ENCODE data around the gene DSE. TPM values are rescaled to one million over a fixed set of nuclear protein-coding genes. Genes with fewer than 3 reads are reported as not detected.

The DSE gene
- total RNA-seq, 1 experiment from 2014 or later: 5.4 TPM

GRCh38 chr6:116379764-116380163, 9.0 kb downstream of the DSE start:
- Histone ChIP-seq H3K27ac (ENCODE audit: low read length) (no peak overlapping the region), H3K27me3 (ENCODE audit: control insufficient read depth, insufficient read depth, low read length) (peaks cover 24% of the 10 kb centered on the region), H3K4me1 (ENCODE audit: control insufficient read depth, insufficient read depth, low read length) (no peaks in the 10 kb centered on the region), H3K9me3 (ENCODE audit: control insufficient read depth, insufficient read depth, low read depth, low read length) (no peaks in the 10 kb centered on the region), H3K36me3 (ENCODE audit: control insufficient read depth, insufficient read depth, low read length) (0 out of 2 replicates have a peak, but pooled peaks cover 1% of the 10 kb centered on the region), H3K4me3 (ENCODE audit: low read depth in 2 of 2, low read length in 2 of 2) (no peak overlapping the region)
- intact Hi-C loops (cut with micrococcal nuclease; ENCODE audit: unreplicated experiment): no loop called here
- no peak for ATAC-seq
- POLR2A ChIA-PET: interaction anchor here (0.6 kb wide), 1 partner anchor 19 kb away, joined by 3 read pairs; no protein-coding TSS in a partner anchor
- BruUV-seq (replicated peaks): no TSS peak
- CTCF ChIA-PET: no interaction called here
- DNase-seq (ENCODE audit: low read depth, low spot score): no peak
- TF ChIP-seq TCF7L2 (IDR thresholded peaks at IDR 0.05; ENCODE audit: low read depth, low read length) (no peak), POLR2AphosphoS5 (IDR thresholded peaks at IDR 0.05; ENCODE audit: low read depth, low read length) (no peak), CTCF (IDR thresholded peaks at IDR 0.05) (no peak), REST (IDR thresholded peaks at IDR 0.05; ENCODE audit: insufficient read depth in 1 of 2, low read depth in 2 of 2, low read length in 1 of 2) (no peak), SIN3A (IDR thresholded peaks at IDR 0.05; ENCODE audit: borderline replicate concordance, insufficient read depth, low read depth, low read length) (no peak)
- in situ Hi-C loops (cut with HindIII; ENCODE audit: low pct_unique_long_range_greater_than_20kb, low sequenced_read_pairs): no loop called here

GRCh38 chr6:116380346-116380745, 9.6 kb downstream of the DSE start:
- H3K27ac ChIP-seq (ENCODE audit: low read length): no peak overlapping the region

More at GRCh38 chr6:116380346-116380745, 9.6 kb downstream of the DSE start:
- BruUV-seq (replicated peaks): no TSS peak
- Histone ChIP-seq H3K4me3 (ENCODE audit: low read depth in 2 of 2, low read length in 2 of 2) (no peak overlapping the region), H3K36me3 (ENCODE audit: control insufficient read depth, insufficient read depth, low read length) (0 out of 2 replicates have a peak, but pooled peaks cover 2% of the 10 kb centered on the region), H3K9me3 (ENCODE audit: control insufficient read depth, insufficient read depth, low read depth, low read length) (no peaks in the 10 kb centered on the region), H3K27me3 (ENCODE audit: control insufficient read depth, insufficient read depth, low read length) (peaks cover 24% of the 10 kb centered on the region), H3K4me1 (ENCODE audit: control insufficient read depth, insufficient read depth, low read length) (no peaks in the 10 kb centered on the region)
- DNase-seq (ENCODE audit: low read depth, low spot score): no peak
- intact Hi-C loops (cut with micrococcal nuclease; ENCODE audit: unreplicated experiment): no loop called here
- ChIA-PET CTCF (no interaction called here), POLR2A (interaction anchor here (0.6 kb wide), 1 partner anchor 19 kb away, joined by 3 read pairs; no protein-coding TSS in a partner anchor)
- ATAC-seq: no peak
- TF ChIP-seq REST (IDR thresholded peaks at IDR 0.05; ENCODE audit: insufficient read depth in 1 of 2, low read depth in 2 of 2, low read length in 1 of 2) (no peak), POLR2AphosphoS5 (IDR thresholded peaks at IDR 0.05; ENCODE audit: low read depth, low read length) (no peak), SIN3A (IDR thresholded peaks at IDR 0.05; ENCODE audit: borderline replicate concordance, insufficient read depth, low read depth, low read length) (no peak), TCF7L2 (IDR thresholded peaks at IDR 0.05; ENCODE audit: low read depth, low read length) (no peak), CTCF (IDR thresholded peaks at IDR 0.05) (no peak)
- in situ Hi-C loops (cut with HindIII; ENCODE audit: low pct_unique_long_range_greater_than_20kb, low sequenced_read_pairs): no loop called here

Measured in Panc1 (cell line).